Neural cell (in vitro differentiated cells): ENCODE data around the gene ABI3BP.

Experiments used
- CTCF ChIP-seq: fragments of 450-650 bp; IDR thresholded peaks from 2 replicates; pipeline ENCODE4 v1.5.1; 2014; ENCODE audit warnings: antibody characterized with exemption, mild to moderate bottlenecking, moderate library complexity; ENCODE audit not compliant: poor library complexity, severe bottlenecking
- EP300 ChIP-seq: fragments of 450-650 bp; conservative IDR thresholded peaks from 2 replicates; pipeline ENCODE4 v1.6.1; 2014; ENCODE audit warnings: antibody characterized with exemption, mild to moderate bottlenecking, moderate library complexity; ENCODE audit not compliant: poor library complexity, severe bottlenecking
- POLR2AphosphoS5 ChIP-seq: IDR thresholded peaks from 2 replicates; pipeline ENCODE4 v1.6.1; 2012

DNA sequence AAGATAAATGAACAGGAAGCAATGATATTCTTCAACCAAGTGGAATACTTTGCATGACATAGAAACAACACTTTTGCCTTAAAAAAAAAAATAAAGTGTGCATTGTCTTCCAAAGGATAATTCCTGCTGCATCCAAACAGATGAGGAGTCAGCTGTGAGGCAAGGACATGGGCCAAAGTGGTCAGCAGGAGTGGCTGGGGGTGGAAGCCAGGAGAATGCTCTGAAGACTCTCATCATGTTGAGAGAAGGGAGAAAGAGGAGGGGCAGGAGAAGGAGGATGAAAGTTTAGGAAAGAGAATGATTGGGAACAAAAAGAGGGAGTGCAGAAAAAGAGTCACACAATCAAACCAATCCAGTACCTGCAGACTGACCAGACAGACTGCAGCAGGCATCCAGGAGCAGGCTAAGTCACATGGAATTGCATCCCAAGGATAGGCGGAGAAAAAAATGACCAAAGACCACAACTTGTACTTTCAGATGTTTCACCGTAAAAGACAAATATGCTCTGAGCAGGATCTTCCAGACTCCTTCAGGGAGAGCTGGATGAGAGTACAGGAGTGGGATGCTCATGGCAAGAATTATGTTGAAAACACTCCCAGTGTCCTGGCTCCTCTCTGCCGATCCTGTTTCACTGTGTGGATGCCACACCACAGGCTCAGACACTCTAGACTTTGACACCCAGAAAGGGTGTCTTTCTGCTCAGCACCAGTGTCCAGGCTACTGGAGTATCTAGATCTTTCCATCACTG lies 11.9 kb downstream of the ABI3BP start:
- TF ChIP-seq CTCF (no peak), EP300 (no peak), POLR2AphosphoS5 (no peak)
